Mesendoderm (in vitro differentiated cells): ENCODE data around the gene ZBTB43. TPM values are rescaled to one million over a fixed set of nuclear protein-coding genes. Genes with fewer than 3 reads are reported as not detected.

Experiments
- DNase-seq: peaks from one replicate; pipeline ENCODE4 v3.0.0; 2013
- H2AK5ac ChIP-seq: 2 replicates; pipeline ENCODE4 v1.6.1; 2013; ENCODE audit warnings: low read length, inconsistent platforms
- H2BK120ac ChIP-seq: 2 replicates; pipeline ENCODE4 v1.6.1; 2013; ENCODE audit warnings: low read depth, mild to moderate bottlenecking, low read length, moderate library complexity, mixed read lengths
- H2BK15ac ChIP-seq: replicated peaks from 2 replicates; pipeline ENCODE4 v1.6.1; 2013; ENCODE audit warnings: low read depth, mild to moderate bottlenecking, moderate library complexity
- H2BK5ac ChIP-seq: 2 replicates; pipeline ENCODE4 v1.6.1; 2013; ENCODE audit warnings: low read length, inconsistent platforms
- H3K18ac ChIP-seq: 2 replicates; pipeline ENCODE4 v1.6.1; 2013; ENCODE audit warnings: mild to moderate bottlenecking, low read length, mixed read lengths
- H3K23ac ChIP-seq: one replicate; pipeline ENCODE4 v1.6.1; 2013; ENCODE audit warnings: low read length
- H3K27ac ChIP-seq: 2 replicates; pipeline ENCODE4 v1.5.1; 2013; ENCODE audit warnings: low read depth, mild to moderate bottlenecking, inconsistent platforms, low read length, moderate library complexity
- H3K27me3 ChIP-seq: 2 replicates; pipeline ENCODE4 v1.6.1; 2013; ENCODE audit warnings: low read length, control low read depth, mild to moderate bottlenecking, inconsistent platforms; ENCODE audit not compliant: insufficient read depth, poor library complexity
- H3K36me3 ChIP-seq: 2 replicates; pipeline ENCODE4 v1.6.1; 2013; ENCODE audit warnings: low read length, inconsistent platforms; ENCODE audit not compliant: control insufficient read depth, insufficient read depth
- H3K4ac ChIP-seq: one replicate; pipeline ENCODE4 v1.6.1; 2013; ENCODE audit warnings: low read depth, mild to moderate bottlenecking, low read length, moderate library complexity
- H3K4me1 ChIP-seq: 2 replicates; pipeline ENCODE4 v1.6.1; 2013; ENCODE audit warnings: low read depth, low read length, inconsistent platforms; ENCODE audit not compliant: control insufficient read depth
- H3K4me2 ChIP-seq: 2 replicates; pipeline ENCODE4 v1.6.1; 2013; ENCODE audit warnings: low read length
- H3K4me3 ChIP-seq: 2 replicates; pipeline ENCODE4 v1.5.1; 2013; ENCODE audit warnings: mild to moderate bottlenecking, low read length
- H3K56ac ChIP-seq: one replicate; pipeline ENCODE4 v1.6.1; 2013; ENCODE audit warnings: low read length
- H3K79me1 ChIP-seq: 2 replicates; pipeline ENCODE4 v1.6.1; 2013; ENCODE audit warnings: low read length, inconsistent platforms
- H3K79me2 ChIP-seq: 2 replicates; pipeline ENCODE4 v1.6.1; 2013; ENCODE audit warnings: mild to moderate bottlenecking, low read length; ENCODE audit not compliant: control insufficient read depth, insufficient read depth
- H3K9ac ChIP-seq: 2 replicates; pipeline ENCODE4 v1.6.1; 2013; ENCODE audit warnings: low read length, inconsistent platforms
- H4K5ac ChIP-seq: one replicate; pipeline ENCODE4 v1.6.1; 2013; ENCODE audit warnings: low read length
- H4K8ac ChIP-seq: one replicate; pipeline ENCODE4 v1.6.1; 2013; ENCODE audit warnings: low read depth, mild to moderate bottlenecking, control low read depth, low read length, moderate library complexity
- WGBS: extraction: QIAGEN DNeasy Blood & Tissue Kit; methylation state at CpG from one replicate; pipeline ENCODE4 v1.1.7; 2013; ENCODE audit warnings: low lambda C conversion rate, missing lambda C conversion rate; ENCODE audit not compliant: insufficient coverage; ENCODE audit errors: extremely low coverage; 5-methylcytosine and 5-hydroxymethylcytosine counted together
- polyA plus RNA-seq, 2 experiments: library from polyadenylated mRNA; stranded (reverse); fragments of 200-250 nt; gene quantifications; one replicate each; pipeline ENCODE4 v1.2.3, GENCODE V29; 2013

ZBTB43 gene
- polyA plus RNA-seq (2013, experiment 1 of 2): 5.1 TPM
- 5.6 TPM for polyA plus RNA-seq (2013, experiment 2 of 2)

GRCh38 chr9:126804696-126805553 is at the start of gene ZBTB43:
Gene ZBTB43, plus strand, starts transcription at chr9:126805040. Its CDS starts 27,470 bp downstream, at chr9:126832510.
- Histone ChIP-seq H3K56ac (peak within 1 kb of the TSS; percentile 92), H2BK15ac (no peak within 1 kb of the TSS), H3K36me3 (no peaks in the 10 kb centered on the region), H3K4me2 (peak within 1 kb of the TSS; percentile 68), H3K27ac (peak within 1 kb of the TSS; percentile 25), H3K23ac (peak within 1 kb of the TSS; percentile 56), H3K4me1 (peaks cover 4% of the 10 kb centered on the region), H3K4me3 (peak within 1 kb of the TSS; percentile 91), H3K27me3 (no peaks in the 10 kb centered on the region), H2BK5ac (no peak within 1 kb of the TSS), H3K18ac (no peak within 1 kb of the TSS), H4K5ac (peak within 1 kb of the TSS; percentile 35), H2AK5ac (no peak within 1 kb of the TSS), H4K8ac (no peak within 1 kb of the TSS), H2BK120ac (no peak within 1 kb of the TSS), H3K79me2 (peaks cover 7% of the 10 kb centered on the region), H3K79me1 (peaks cover 6% of the 10 kb centered on the region), H3K4ac (no peak within 1 kb of the TSS), H3K9ac (peak within 1 kb of the TSS; percentile 91)
- WGBS: no CpG with 5 or more reads among the region's 79 CpGs
- peak; percentile 97 for DNase-seq

GRCh38 chr9:126755317-126755875 is 49.4 kb upstream of the ZBTB43 start:
- no peak overlapping the region for H3K27ac ChIP-seq
- H2BK5ac ChIP-seq: no peak overlapping the region
- H3K18ac ChIP-seq: no peak overlapping the region
- no peaks in the 10 kb centered on the region for H3K79me1 ChIP-seq
- no peak overlapping the region for H2BK15ac ChIP-seq
- H3K4ac ChIP-seq: no peak overlapping the region
- WGBS: no CpG with 5 or more reads among the region's 19 CpGs
- H3K23ac ChIP-seq: no peak overlapping the region
- H3K4me1 ChIP-seq: no peaks in the 10 kb centered on the region
- H3K36me3 ChIP-seq: no peaks in the 10 kb centered on the region
- H3K4me3 ChIP-seq: no peak overlapping the region
- no peak overlapping the region for H4K5ac ChIP-seq
- H3K56ac ChIP-seq: no peak overlapping the region
- H4K8ac ChIP-seq: no peak overlapping the region
- H3K9ac ChIP-seq: no peak overlapping the region
- no peak overlapping the region for H3K4me2 ChIP-seq
- H3K79me2 ChIP-seq: no peaks in the 10 kb centered on the region
- no peak overlapping the region for H2BK120ac ChIP-seq
- H3K27me3 ChIP-seq: no peaks in the 10 kb centered on the region
- H2AK5ac ChIP-seq: no peak overlapping the region
- DNase-seq: no peak

GRCh38 chr9:126756238-126756637 is 48.6 kb upstream of the ZBTB43 start:
- H3K36me3 ChIP-seq: no peaks in the 10 kb centered on the region
- DNase-seq: no peak
- H3K4me2 ChIP-seq: no peak overlapping the region
- no peak overlapping the region for H2BK15ac ChIP-seq
- H2AK5ac ChIP-seq: no peak overlapping the region
- H3K4me1 ChIP-seq: no peaks in the 10 kb centered on the region
- no peaks in the 10 kb centered on the region for H3K79me1 ChIP-seq
- H3K18ac ChIP-seq: no peak overlapping the region
- no peak overlapping the region for H3K23ac ChIP-seq
- H3K4me3 ChIP-seq: no peak overlapping the region
- no peak overlapping the region for H3K9ac ChIP-seq
- no peak overlapping the region for H2BK5ac ChIP-seq
- no peaks in the 10 kb centered on the region for H3K79me2 ChIP-seq
- no peak overlapping the region for H3K4ac ChIP-seq
- no peaks in the 10 kb centered on the region for H3K27me3 ChIP-seq
- H2BK120ac ChIP-seq: no peak overlapping the region
- no peak overlapping the region for H3K27ac ChIP-seq
- no peak overlapping the region for H4K8ac ChIP-seq
- no peak overlapping the region for H3K56ac ChIP-seq
- WGBS: no CpG with 5 or more reads among the region's 5 CpGs
- H4K5ac ChIP-seq: no peak overlapping the region

- H3K23ac ChIP-seq: no peak overlapping the region
- WGBS: no CpG with 5 or more reads among the region's 6 CpGs
- no peaks in the 10 kb centered on the region for H3K4me1 ChIP-seq
- H3K56ac ChIP-seq: no peak overlapping the region
- no peak overlapping the region for H2BK5ac ChIP-seq
- H3K36me3 ChIP-seq: no peaks in the 10 kb centered on the region
- H3K4me3 ChIP-seq: no peak overlapping the region
- no peaks in the 10 kb centered on the region for H3K27me3 ChIP-seq
- no peak overlapping the region for H3K4ac ChIP-seq
- no peak for DNase-seq
- no peak overlapping the region for H4K5ac ChIP-seq
- no peak overlapping the region for H3K4me2 ChIP-seq
- H3K79me2 ChIP-seq: no peaks in the 10 kb centered on the region
- H2AK5ac ChIP-seq: no peak overlapping the region
- no peak overlapping the region for H2BK120ac ChIP-seq
- no peaks in the 10 kb centered on the region for H3K79me1 ChIP-seq
- no peak overlapping the region for H3K9ac ChIP-seq
- H3K27ac ChIP-seq: no peak overlapping the region
- H2BK15ac ChIP-seq: no peak overlapping the region
- no peak overlapping the region for H4K8ac ChIP-seq
- no peak overlapping the region for H3K18ac ChIP-seq
Observed at GRCh38 chr9:126756876-126757415, 47.9 kb upstream of the ZBTB43 start.

- Histone ChIP-seq H3K36me3 (no peaks in the 10 kb centered on the region), H3K27ac (no peak overlapping the region), H2BK120ac (no peak overlapping the region), H3K4me3 (no peak overlapping the region), H3K18ac (no peak overlapping the region), H2AK5ac (no peak overlapping the region), H2BK5ac (no peak overlapping the region), H4K8ac (no peak overlapping the region), H3K23ac (no peak overlapping the region), H3K56ac (no peak overlapping the region), H4K5ac (no peak overlapping the region), H3K4me2 (no peak overlapping the region), H3K4me1 (no peaks in the 10 kb centered on the region), H3K9ac (no peak overlapping the region), H3K4ac (no peak overlapping the region), H3K79me1 (no peaks in the 10 kb centered on the region), H3K79me2 (no peaks in the 10 kb centered on the region), H3K27me3 (no peaks in the 10 kb centered on the region), H2BK15ac (no peak overlapping the region)
- WGBS: no CpG with 5 or more reads among the region's 7 CpGs
- no peak for DNase-seq
Observed at GRCh38 chr9:126758916-126759585, 45.8 kb upstream of the ZBTB43 start.
